ENCODE data around the gene PPM1E. TPM values are rescaled to one million over a fixed set of nuclear protein-coding genes. Genes with fewer than 3 reads are reported as not detected.
"Not testable (repeated sequence)": the region's sequence is repeated elsewhere in the genome, so short reads cannot be mapped to it uniquely, and the experiment has no call there.

Gene PPM1E
- total RNA-seq, 1 donor from 2014 or later = 55.1 TPM

- no peak for DNase-seq
Observed at GRCh38 chr17:58779446-58779845, 23.8 kb downstream of the PPM1E start.

GRCh38 chr17:58783380-58783779 is 27.7 kb downstream of the PPM1E start:
- no peak for DNase-seq

GRCh38 chr17:58785097-58785496 is 29.4 kb downstream of the PPM1E start:
- no peak for DNase-seq

GRCh38 chr17:58786586-58787295 is 31.1 kb downstream of the PPM1E start:
- DNase-seq = no peak

GRCh38 chr17:58788199-58788598 is 32.5 kb downstream of the PPM1E start:
- no peak for DNase-seq

- DNase-seq = no peak
Observed at GRCh38 chr17:58789160-58789559, 33.5 kb downstream of the PPM1E start.

- no peak for DNase-seq
Observed at GRCh38 chr17:58789831-58790230, 34.2 kb downstream of the PPM1E start.

- DNase-seq = not testable (repeated sequence)
Observed at GRCh38 chr17:58794508-58794907, 38.9 kb downstream of the PPM1E start.

- no peak for DNase-seq
Observed at GRCh38 chr17:58802188-58802587, 46.5 kb downstream of the PPM1E start.

- no peak for DNase-seq
Observed at GRCh38 chr17:58806046-58806445, 50.4 kb downstream of the PPM1E start.

- DNase-seq = no peak
Observed at GRCh38 chr17:58808609-58809563, 53.2 kb downstream of the PPM1E start.

- DNase-seq = no peak
Observed at GRCh38 chr17:58809564-58809936, 53.9 kb downstream of the PPM1E start.

- DNase-seq = no peak
Observed at GRCh38 chr17:58811290-58811689, 55.6 kb downstream of the PPM1E start.

GRCh38 chr17:58813712-58814111 is 58.1 kb downstream of the PPM1E start:
- no peak for DNase-seq

- DNase-seq = no peak
Observed at GRCh38 chr17:58818654-58819053, 63.0 kb downstream of the PPM1E start.

GRCh38 chr17:58822148-58823050 is 66.7 kb downstream of the PPM1E start:
- DNase-seq = no peak

GRCh38 chr17:58823051-58823525 is 67.4 kb downstream of the PPM1E start:
- DNase-seq = no peak

GRCh38 chr17:58829172-58829637 is 73.6 kb downstream of the PPM1E start:
- no peak for DNase-seq

GRCh38 chr17:58831780-58832179 is 76.1 kb downstream of the PPM1E start:
- DNase-seq = no peak

GRCh38 chr17:58832514-58832913 is 76.9 kb downstream of the PPM1E start:
- DNase-seq = no peak

GRCh38 chr17:58837699-58838098 is 82.0 kb downstream of the PPM1E start:
- no peak for DNase-seq
